Upper lobe of left lung (tissue), 6 donors: ENCODE measurements around the gene RNF114. TPM values are rescaled to one million over a fixed set of nuclear protein-coding genes. Genes with fewer than 3 reads are reported as not detected.

ENCODE experiments used
- ATAC-seq, 2 donors: fragments of 200-7000 bp; cut with Tn5 transposase; one replicate each; pipeline ENCODE4 v1.9.1; 2022; ENCODE audit warnings: mild to moderate bottlenecking in 2 of 2, moderate library complexity in 2 of 2; ENCODE audit not compliant: low FRiP score in 2 of 2
- DNase-seq, 2 donors: peaks; one replicate each; pipeline ENCODE4 v3.0.0-alpha.2; 2019 to 2020
- H3K27ac ChIP-seq, 4 donors: fragments of 200-600 bp; sonication (generic); one replicate each; pipeline ENCODE4 v1.5.1; 2016 to 2019
- H3K27me3 ChIP-seq, 4 donors: fragments of 200-600 bp; sonication (generic); one replicate each; pipeline ENCODE4 v1.5.1; 2017 to 2019
- H3K36me3 ChIP-seq, 4 donors: fragments of 200-600 bp; sonication (generic); one replicate each; pipeline ENCODE4 v1.5.1; 2016 to 2019
- H3K4me1 ChIP-seq, 4 donors: fragments of 200-600 bp; sonication (generic); one replicate each; pipeline ENCODE4 v1.5.1; 2018 to 2019
- H3K4me3 ChIP-seq, 4 donors: fragments of 200-600 bp; sonication (generic); one replicate each; pipeline ENCODE4 v1.5.1; 2017 to 2019; ENCODE audit warnings: mild to moderate bottlenecking in 2 of 4, moderate library complexity in 1 of 4
- H3K9me3 ChIP-seq, 4 donors: fragments of 200-600 bp; sonication (generic); one replicate each; pipeline ENCODE4 v1.5.1; 2018 to 2019
- EP300 ChIP-seq, 4 donors: sonication (generic); formaldehyde crosslinking; IDR thresholded peaks; one replicate each; pipeline ENCODE4 v1.5.1; 2017; ENCODE audit warnings: antibody characterized with exemption in 4 of 4, control low read depth in 2 of 4
- POLR2A ChIP-seq, 4 donors: fragments of 450-650 bp; IDR thresholded peaks; one replicate each; pipeline ENCODE4 v1.5.1; 2016 to 2017; ENCODE audit warnings: antibody characterized with exemption in 4 of 4, mild to moderate bottlenecking in 2 of 4
- POLR2AphosphoS5 ChIP-seq, 2 donors: sonication (generic); formaldehyde crosslinking; IDR thresholded peaks; one replicate each; pipeline ENCODE4 v1.5.1; 2017; ENCODE audit warnings: antibody characterized with exemption in 2 of 2
- WGBS, 2 donors: methylation state at CpG; one replicate each; pipeline ENCODE4 v1.1.5; 2017 to 2018; 5-methylcytosine and 5-hydroxymethylcytosine counted together
- total RNA-seq, 6 donors: library from RNA; depleted of rRNA in 4 of 6; stranded (reverse); fragments of >200 nt in 4 of 6; gene quantifications; one replicate each; pipeline versions ENCODE4 v1.1.0 to v1.2.1, GENCODE V29; 2016 to 2021
- TF ChIP-seq, protein P1 (sequence below), 6 experiments: fragments of 450-650 bp in 4 of 6; fragments of 200-600 bp in 2 of 6; sonication (generic) in 2 of 6; IDR thresholded peaks; one replicate each; pipeline ENCODE4 v1.5.1; 2016 to 2019; ENCODE audit warnings: antibody characterized with exemption in 6 of 6
- donor health status: DM: no; HTN: no; CAD: no; lungs with moderate emphysema.
- donor health status: DM: no; HTN: yes; CAD: no; lungs with severe emphysema.

RNF114 gene
- total RNA-seq, 6 donors from 2014 or later: 72.4 to 248 (median 173) TPM

DNA sequence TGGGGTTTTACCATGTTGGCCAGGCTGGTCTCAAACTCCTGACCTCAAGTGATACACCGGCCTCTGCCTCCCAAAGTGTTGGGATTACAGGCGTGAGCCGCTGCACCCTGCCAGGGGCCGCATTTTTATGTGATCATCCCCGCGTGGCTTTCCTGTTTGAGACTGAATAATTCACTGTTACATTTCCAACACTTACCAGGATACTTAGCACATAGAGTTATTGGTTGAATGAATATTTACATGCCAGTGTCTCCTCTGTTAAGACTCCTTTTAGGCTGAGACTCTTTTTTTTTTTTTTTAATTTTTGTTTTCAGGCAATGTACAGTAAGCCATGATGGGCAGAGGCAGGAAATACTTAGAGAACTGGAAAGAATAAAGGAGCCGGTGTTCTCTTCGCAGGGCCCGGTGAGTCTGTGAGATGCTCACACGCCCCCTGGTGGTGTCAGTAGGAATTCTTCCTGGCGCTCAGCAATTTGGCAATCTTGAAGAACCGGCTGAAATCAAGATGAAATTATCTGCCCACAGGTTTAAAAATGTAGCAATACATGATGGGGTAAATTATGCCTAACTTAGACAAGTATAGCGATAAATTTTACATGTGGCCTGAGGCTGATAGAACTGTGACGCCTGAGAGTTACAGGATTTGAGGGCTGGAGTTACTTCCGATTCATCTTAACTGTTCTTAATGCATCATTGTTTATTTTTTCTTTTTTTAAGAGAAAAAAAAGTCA is 7.6 kb upstream of the RNF114 start:
- 12 to 16% methylated on average over 15 of the region's 15 CpGs for WGBS, 2 donors
- no peak overlapping the region for H3K27ac ChIP-seq
- ATAC-seq: peak; percentile 87 to 93

DNA sequence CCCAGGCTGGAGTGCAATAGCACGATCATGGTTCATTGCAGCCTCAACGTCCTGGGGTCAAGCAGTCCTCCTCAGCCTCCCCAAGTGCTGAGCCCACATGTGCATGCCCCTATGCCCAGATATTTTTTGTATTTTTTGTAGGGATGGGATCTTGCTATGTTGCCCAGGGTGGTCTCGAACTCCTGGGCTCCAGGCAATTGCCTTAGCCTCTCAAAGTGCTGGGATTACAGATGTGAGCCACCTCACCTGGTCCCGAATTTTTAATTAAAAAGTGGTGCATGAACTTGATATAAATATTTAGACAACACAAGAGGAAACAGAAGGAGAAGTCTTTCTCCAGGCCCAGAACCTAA is 7.1 kb upstream of the RNF114 start:
- no peaks in the 10 kb centered on the region for H3K27me3 ChIP-seq
- H3K27ac ChIP-seq: no peak overlapping the region
- no peak for DNase-seq
- peaks cover 0 to 13% (median 5%) of the 10 kb centered on the region in 4 donors for H3K4me1 ChIP-seq
- no peak for ATAC-seq
- H3K36me3 ChIP-seq: no peaks in the 10 kb centered on the region
- H3K4me3 ChIP-seq: no peak overlapping the region
- TF ChIP-seq EP300 (IDR thresholded peaks at IDR 0.05) (no peak), POLR2A (IDR thresholded peaks at IDR 0.05) (no peak), POLR2AphosphoS5 (IDR thresholded peaks at IDR 0.05) (no peak)
- TF ChIP-seq, protein P1, sequence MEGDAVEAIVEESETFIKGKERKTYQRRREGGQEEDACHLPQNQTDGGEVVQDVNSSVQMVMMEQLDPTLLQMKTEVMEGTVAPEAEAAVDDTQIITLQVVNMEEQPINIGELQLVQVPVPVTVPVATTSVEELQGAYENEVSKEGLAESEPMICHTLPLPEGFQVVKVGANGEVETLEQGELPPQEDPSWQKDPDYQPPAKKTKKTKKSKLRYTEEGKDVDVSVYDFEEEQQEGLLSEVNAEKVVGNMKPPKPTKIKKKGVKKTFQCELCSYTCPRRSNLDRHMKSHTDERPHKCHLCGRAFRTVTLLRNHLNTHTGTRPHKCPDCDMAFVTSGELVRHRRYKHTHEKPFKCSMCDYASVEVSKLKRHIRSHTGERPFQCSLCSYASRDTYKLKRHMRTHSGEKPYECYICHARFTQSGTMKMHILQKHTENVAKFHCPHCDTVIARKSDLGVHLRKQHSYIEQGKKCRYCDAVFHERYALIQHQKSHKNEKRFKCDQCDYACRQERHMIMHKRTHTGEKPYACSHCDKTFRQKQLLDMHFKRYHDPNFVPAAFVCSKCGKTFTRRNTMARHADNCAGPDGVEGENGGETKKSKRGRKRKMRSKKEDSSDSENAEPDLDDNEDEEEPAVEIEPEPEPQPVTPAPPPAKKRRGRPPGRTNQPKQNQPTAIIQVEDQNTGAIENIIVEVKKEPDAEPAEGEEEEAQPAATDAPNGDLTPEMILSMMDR (IDR thresholded peaks at IDR 0.05): no peak
- WGBS, 2 donors: 31 to 35% methylated on average over 4 of the region's 4 CpGs
- H3K9me3 ChIP-seq: no peaks in the 10 kb centered on the region

More for the DNA sequence above, 7.6 kb upstream of the RNF114 start:
- no peak for TF ChIP-seq POLR2AphosphoS5 (IDR thresholded peaks at IDR 0.05)
- no peak for TF ChIP-seq POLR2A (IDR thresholded peaks at IDR 0.05)
- TF ChIP-seq, protein P1 (IDR thresholded peaks at IDR 0.05): peak; percentile 73 to 95 (median 82)
- no peak for TF ChIP-seq EP300 (IDR thresholded peaks at IDR 0.05)
- Histone ChIP-seq H3K36me3 (no peaks in the 10 kb centered on the region), H3K27me3 (no peaks in the 10 kb centered on the region), H3K4me3 (no peak overlapping the region), H3K9me3 (no peaks in the 10 kb centered on the region), H3K4me1 (peaks cover 0 to 13% (median 5%) of the 10 kb centered on the region in 4 donors)
- peak in 1 of 2 donors; percentile 87 for DNase-seq

DNA sequence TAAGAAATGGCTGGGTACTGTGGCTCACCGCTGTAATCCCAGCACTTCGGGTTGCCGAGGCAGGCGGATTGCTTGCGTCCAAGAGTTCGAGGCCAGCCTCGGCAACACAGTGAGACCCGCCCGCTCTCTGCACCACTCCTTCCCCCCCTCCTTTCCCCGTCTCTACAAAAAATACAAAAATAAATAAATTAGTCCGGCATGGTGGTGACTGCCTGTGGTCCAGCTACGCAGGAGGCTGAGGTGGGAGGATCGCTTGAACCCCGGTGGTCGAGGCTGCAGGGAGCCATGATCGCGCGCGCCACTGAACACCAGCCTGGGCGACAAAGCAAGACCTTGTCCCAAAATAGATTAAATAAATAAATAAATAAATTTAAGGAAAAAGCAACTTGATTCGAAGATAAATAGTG is 448 bp upstream of the RNF114 start:
- DNase-seq: no peak
- Histone ChIP-seq H3K4me3 (peak overlapping the region; percentile 10 to 90 (median 88)), H3K27me3 (peaks cover 0 to 2% (median 0%) of the 10 kb centered on the region in 4 donors), H3K36me3 (peaks cover 0 to 11% (median 0%) of the 10 kb centered on the region in 4 donors), H3K9me3 (no peaks in the 10 kb centered on the region), H3K4me1 (peaks cover 30 to 44% (median 32%) of the 10 kb centered on the region in 4 donors), H3K27ac (peak overlapping the region; percentile 92 to 97 (median 96))
- ATAC-seq: no peak
- TF ChIP-seq EP300 (IDR thresholded peaks at IDR 0.05): no peak
- 38 to 41% methylated on average over 21 of the region's 21 CpGs for WGBS, 2 donors

DNA sequence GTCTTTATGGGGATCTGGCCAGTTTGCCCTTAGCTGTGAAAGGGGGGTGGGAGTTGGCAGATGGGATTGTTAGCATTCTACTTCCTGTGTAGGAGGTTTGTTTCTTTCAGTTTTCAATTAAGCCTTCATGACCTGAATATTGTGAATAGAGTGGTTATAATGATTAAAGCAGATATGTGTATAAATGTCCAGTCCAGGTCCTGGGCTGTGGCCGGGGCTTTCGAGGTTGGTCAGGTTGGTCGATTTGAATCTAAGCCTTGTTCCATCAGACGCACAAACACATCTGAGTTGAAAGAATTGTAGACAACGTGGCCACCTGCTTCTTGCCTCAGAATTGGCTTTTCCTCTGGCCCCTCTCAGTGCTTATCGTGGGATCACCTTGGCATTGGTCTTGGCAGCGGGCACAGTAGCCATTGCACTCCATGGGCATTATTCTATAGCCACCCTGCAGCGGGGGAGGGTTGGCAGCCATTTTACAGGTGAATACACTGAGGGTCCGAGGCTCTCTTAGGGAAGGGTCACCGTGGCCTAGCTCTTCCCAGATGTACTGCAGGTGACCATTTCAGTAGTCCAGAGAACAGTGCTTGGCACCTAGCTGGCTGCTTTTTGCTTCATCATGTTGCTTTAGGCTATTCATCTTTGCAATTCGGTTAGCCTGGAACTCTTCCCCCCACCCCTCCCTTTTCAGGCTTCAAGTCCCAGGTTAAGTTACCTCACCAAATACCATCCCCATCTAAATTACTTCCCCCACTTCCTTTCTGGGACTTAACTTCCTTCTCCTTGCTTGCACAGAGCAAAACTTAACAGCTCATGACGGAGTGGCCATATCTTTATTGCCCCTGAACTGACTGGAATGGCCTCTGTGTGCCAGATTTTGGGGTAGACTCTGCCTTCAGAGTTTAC is 1.1 kb downstream of the RNF114 start:
- 8 to 13% methylated on average over 10 to 12 of the region's 12 CpGs for WGBS, 2 donors
- peaks cover 0 to 24% (median 9%) of the 10 kb centered on the region in 4 donors for H3K36me3 ChIP-seq
- no peak for DNase-seq
- H3K4me1 ChIP-seq: peaks cover 30 to 58% (median 38%) of the 10 kb centered on the region in 4 donors
- H3K27me3 ChIP-seq: peaks cover 0 to 2% (median 0%) of the 10 kb centered on the region in 4 donors
- H3K27ac ChIP-seq: peak overlapping the region; percentile 92 to 97 (median 96)
- TF ChIP-seq, protein P1 (IDR thresholded peaks at IDR 0.05): no peak
- TF ChIP-seq POLR2AphosphoS5 (IDR thresholded peaks at IDR 0.05): no peak
- TF ChIP-seq POLR2A (IDR thresholded peaks at IDR 0.05): no peak
- TF ChIP-seq EP300 (IDR thresholded peaks at IDR 0.05): no peak
- peak in 1 of 2 donors; percentile 58 for ATAC-seq
- peak overlapping the region; percentile 71 to 90 (median 88) for H3K4me3 ChIP-seq
- no peaks in the 10 kb centered on the region for H3K9me3 ChIP-seq
